ENCODE data around the gene ALDH3B1. TPM values are rescaled to one million over a fixed set of nuclear protein-coding genes. Genes with fewer than 3 reads are reported as not detected.

ALDH3B1 gene
- total and polyA plus RNA-seq, 10 of the 15 experiments (the other 5 are each of a cell fraction or from before 2014, with no cell fraction given) = 0.03 to 0.37 (median 0.17) TPM; not detected in 3

DNA sequence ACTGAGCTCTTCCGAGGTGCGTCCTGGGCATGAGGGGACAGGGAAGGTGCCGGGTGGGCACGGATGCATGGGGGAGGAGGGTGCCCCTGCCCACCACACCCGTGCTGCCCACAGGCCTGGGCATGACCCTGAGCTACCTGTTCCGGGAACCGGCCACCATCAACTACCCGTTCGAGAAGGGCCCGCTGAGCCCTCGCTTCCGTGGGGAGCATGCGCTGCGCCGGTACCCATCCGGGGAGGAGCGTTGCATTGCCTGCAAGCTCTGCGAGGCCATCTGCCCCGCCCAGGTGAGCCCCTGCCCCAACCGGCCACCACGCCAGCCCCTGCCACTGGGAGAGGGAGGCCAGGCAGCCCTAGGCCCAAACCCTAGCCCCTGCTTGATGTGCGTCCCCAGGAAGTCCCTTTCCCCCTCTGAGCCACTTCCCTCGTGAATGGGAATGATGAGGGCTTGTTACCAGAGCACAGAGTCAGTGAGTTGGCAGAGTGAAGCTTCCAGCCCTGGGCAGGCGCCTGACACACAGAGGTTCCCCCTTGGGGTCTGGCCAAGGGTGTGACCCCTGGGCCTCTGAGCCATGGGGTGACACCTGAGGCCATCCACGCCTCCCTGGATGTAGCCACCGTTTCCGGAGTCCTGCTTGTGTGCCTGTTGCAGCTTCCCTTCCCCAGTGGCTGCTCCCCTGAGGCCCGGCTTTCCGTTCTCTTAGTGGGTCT, 23.0 kb downstream of the ALDH3B1 start (continued):
- TF ChIP-seq HDGF (IDR thresholded peaks at IDR 0.05) = no peak
- TF ChIP-seq, protein P1, sequence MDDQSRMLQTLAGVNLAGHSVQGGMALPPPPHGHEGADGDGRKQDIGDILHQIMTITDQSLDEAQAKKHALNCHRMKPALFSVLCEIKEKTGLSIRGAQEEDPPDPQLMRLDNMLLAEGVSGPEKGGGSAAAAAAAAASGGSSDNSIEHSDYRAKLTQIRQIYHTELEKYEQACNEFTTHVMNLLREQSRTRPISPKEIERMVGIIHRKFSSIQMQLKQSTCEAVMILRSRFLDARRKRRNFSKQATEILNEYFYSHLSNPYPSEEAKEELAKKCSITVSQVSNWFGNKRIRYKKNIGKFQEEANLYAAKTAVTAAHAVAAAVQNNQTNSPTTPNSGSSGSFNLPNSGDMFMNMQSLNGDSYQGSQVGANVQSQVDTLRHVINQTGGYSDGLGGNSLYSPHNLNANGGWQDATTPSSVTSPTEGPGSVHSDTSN (IDR thresholded peaks at IDR 0.05; ENCODE audit: insufficient replicate concordance, low read depth, low read length) = no peak
- TF ChIP-seq NFIC (IDR thresholded peaks at IDR 0.05; ENCODE audit: low read depth, low read length) = no peak
- TF ChIP-seq SMARCA5 (IDR thresholded peaks at IDR 0.05) = no peak
- TF ChIP-seq, protein P2, sequence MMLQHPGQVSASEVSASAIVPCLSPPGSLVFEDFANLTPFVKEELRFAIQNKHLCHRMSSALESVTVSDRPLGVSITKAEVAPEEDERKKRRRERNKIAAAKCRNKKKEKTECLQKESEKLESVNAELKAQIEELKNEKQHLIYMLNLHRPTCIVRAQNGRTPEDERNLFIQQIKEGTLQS (IDR thresholded peaks at IDR 0.05; ENCODE audit: borderline replicate concordance, extremely low read depth, low read depth, low read length) = no peak
- TF ChIP-seq, protein P3, sequence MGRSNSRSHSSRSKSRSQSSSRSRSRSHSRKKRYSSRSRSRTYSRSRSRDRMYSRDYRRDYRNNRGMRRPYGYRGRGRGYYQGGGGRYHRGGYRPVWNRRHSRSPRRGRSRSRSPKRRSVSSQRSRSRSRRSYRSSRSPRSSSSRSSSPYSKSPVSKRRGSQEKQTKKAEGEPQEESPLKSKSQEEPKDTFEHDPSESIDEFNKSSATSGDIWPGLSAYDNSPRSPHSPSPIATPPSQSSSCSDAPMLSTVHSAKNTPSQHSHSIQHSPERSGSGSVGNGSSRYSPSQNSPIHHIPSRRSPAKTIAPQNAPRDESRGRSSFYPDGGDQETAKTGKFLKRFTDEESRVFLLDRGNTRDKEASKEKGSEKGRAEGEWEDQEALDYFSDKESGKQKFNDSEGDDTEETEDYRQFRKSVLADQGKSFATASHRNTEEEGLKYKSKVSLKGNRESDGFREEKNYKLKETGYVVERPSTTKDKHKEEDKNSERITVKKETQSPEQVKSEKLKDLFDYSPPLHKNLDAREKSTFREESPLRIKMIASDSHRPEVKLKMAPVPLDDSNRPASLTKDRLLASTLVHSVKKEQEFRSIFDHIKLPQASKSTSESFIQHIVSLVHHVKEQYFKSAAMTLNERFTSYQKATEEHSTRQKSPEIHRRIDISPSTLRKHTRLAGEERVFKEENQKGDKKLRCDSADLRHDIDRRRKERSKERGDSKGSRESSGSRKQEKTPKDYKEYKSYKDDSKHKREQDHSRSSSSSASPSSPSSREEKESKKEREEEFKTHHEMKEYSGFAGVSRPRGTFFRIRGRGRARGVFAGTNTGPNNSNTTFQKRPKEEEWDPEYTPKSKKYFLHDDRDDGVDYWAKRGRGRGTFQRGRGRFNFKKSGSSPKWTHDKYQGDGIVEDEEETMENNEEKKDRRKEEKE (IDR thresholded peaks at IDR 0.05) = no peak

DNA sequence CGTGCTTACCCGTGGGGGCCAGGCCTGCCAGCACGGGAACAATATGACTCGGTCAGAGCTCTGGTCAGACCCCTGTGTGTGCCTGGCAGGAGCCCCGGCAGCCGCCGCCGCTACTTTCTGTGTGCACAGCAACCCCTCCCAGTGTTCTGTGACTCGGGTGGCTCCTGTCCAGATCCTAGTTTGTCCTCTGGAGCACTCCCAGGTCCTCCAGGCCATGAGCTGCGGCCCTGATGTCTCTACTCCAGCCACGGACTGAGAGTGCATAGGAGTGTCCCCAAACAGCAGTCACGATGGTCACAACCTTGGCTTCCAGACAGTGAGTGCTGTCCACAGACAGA, 23.6 kb downstream of the ALDH3B1 start:
- peaks cover 21% of the 10 kb centered on the region for H3K4me1 ChIP-seq (ENCODE audit: control insufficient read depth, insufficient read depth, low read length)
- RAD21 ChIA-PET (ENCODE audit: unreplicated experiment) = no interaction called here
- BruUV-seq (replicated peaks) = no TSS peak
- no peak for ATAC-seq
- H2AFZ ChIP-seq (ENCODE audit: control insufficient read depth, low read depth, low read length) = no peak overlapping the region
- no peaks in the 10 kb centered on the region for H4K20me1 ChIP-seq (ENCODE audit: control insufficient read depth, insufficient read depth)
- H3K4me2 ChIP-seq (ENCODE audit: control insufficient read depth, insufficient read depth) = no peak overlapping the region
- no peak overlapping the region for H3K4me3 ChIP-seq
- POLR2A ChIA-PET = no interaction called here
- WGBS (ENCODE audit: insufficient coverage, insufficient replicate concordance, low lambda C conversion rate, missing lambda C conversion rate) = 91% methylated on average over 12 of the region's 12 CpGs
- SMC1A ChIA-PET (ENCODE audit: uncharacterized antibody, unreplicated experiment) = no interaction called here
- H3K9ac ChIP-seq (ENCODE audit: control insufficient read depth, insufficient read depth, low read length) = no peak overlapping the region
- intact Hi-C loops (cut with micrococcal nuclease; ENCODE audit: unreplicated experiment) = loop anchor here (5.0 kb wide), 1 partner anchor 84 kb away; no protein-coding TSS in a partner anchor
- TF ChIP-seq CHD1 (IDR thresholded peaks at IDR 0.05; ENCODE audit: low read depth, low read length) (no peak), WRNIP1 (IDR thresholded peaks at IDR 0.05; ENCODE audit: borderline replicate concordance, low read depth, low read length) (no peak), CBX5 (IDR thresholded peaks at IDR 0.05; ENCODE audit: low read depth) (no peak), STAT1 (conservative IDR thresholded peaks at IDR 0.05) (no peak), BMI1 (IDR thresholded peaks at IDR 0.05; ENCODE audit: borderline replicate concordance) (no peak), HDAC2 (IDR thresholded peaks at IDR 0.05) (no peak)
- TF ChIP-seq, protein P4, sequence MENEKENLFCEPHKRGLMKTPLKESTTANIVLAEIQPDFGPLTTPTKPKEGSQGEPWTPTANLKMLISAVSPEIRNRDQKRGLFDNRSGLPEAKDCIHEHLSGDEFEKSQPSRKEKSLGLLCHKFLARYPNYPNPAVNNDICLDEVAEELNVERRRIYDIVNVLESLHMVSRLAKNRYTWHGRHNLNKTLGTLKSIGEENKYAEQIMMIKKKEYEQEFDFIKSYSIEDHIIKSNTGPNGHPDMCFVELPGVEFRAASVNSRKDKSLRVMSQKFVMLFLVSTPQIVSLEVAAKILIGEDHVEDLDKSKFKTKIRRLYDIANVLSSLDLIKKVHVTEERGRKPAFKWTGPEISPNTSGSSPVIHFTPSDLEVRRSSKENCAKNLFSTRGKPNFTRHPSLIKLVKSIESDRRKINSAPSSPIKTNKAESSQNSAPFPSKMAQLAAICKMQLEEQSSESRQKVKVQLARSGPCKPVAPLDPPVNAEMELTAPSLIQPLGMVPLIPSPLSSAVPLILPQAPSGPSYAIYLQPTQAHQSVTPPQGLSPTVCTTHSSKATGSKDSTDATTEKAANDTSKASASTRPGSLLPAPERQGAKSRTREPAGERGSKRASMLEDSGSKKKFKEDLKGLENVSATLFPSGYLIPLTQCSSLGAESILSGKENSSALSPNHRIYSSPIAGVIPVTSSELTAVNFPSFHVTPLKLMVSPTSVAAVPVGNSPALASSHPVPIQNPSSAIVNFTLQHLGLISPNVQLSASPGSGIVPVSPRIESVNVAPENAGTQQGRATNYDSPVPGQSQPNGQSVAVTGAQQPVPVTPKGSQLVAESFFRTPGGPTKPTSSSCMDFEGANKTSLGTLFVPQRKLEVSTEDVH (IDR thresholded peaks at IDR 0.05; ENCODE audit: low read depth, partially characterized antibody) = no peak
- no peaks in the 10 kb centered on the region for H3K9me3 ChIP-seq (replicated peaks; ENCODE audit: control insufficient read depth, insufficient read depth, low read length)
- no peak overlapping the region for H3K27ac ChIP-seq (ENCODE audit: control insufficient read depth, insufficient read depth)
- CTCF ChIA-PET = no interaction called here
- no peak for FAIRE-seq
- in situ Hi-C loops (cut with MboI) = no loop called here
- H3K36me3 ChIP-seq (ENCODE audit: control insufficient read depth in 2 of 2, insufficient read depth in 2 of 2, low read length in 1 of 2) = peaks cover 3 to 15% of the 10 kb centered on the region in 2 experiments; a peak in 3 of 4 replicates
- no peak for DNase-seq (ENCODE audit: low read depth, low spot score)
- no peaks in the 10 kb centered on the region for H3K27me3 ChIP-seq (replicated peaks in 1 of 2; ENCODE audit: control insufficient read depth in 2 of 2, insufficient read depth in 2 of 2, low read length in 1 of 2)
- peaks cover 22% of the 10 kb centered on the region for H3K79me2 ChIP-seq (ENCODE audit: control insufficient read depth, insufficient read depth, low read length)
